NCI-H1092 treated with DMSO at 0.1 percent for 48 hours (cell line): Measurements from ENCODE around the gene TIGD4.

Experiments used
- DNase-seq: peaks from one replicate; lab custom pipeline; 2025; lab: John Stamatoyannopoulos, UW

TIGD4 gene

DNA sequence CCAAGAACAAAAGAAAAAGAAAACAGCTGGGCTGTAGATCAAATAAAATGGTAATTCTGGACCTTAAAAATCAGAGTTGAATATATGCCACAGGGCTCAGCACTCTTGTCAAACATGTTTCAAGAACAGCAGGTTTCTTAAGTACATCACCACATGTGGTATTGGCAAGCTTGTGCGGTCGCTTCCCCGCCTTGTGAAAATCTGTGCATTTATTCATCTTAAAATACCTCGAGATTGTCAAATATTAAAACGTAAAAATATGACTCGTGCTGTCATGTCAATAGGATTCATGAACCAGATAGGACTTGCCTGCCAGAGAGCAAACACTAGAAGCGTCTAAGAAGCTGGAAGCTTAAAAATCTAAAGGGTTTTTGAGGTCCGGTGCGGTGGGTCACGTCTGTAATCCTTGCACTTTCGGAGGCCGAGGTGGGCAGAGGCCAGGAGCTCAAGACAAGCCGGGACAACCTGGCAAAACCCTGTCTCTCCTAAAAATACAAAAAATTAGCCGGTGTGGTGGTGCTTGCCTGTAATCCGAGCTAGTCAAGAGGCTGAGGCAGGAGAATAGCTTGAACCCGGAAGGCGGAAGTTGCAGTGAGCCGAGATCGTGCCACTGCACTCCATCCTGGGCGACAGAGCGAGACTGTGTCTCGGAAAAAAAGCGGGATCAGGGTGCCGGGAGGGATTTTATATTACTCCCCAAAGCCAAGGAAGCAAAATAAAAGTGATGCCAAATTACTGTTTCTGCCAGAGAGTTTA lies 59.6 kb downstream of the TIGD4 start:
- DNase-seq, result peak; percentile 52
